CD4-positive, alpha-beta T cell treated with Interleukin-4 for 1 hour (primary cell): Measurements from ENCODE around the gene UBASH3B.

ENCODE experiments used
- DNase-seq, 2 donors: peaks; one replicate each; pipeline ENCODE4 v3.0.0-alpha.2; 2020 to 2022

The UBASH3B gene

GRCh38 chr11:122789907-122790306, 134.4 kb downstream of the UBASH3B start:
- no peak for DNase-seq

GRCh38 chr11:122791411-122791810, 135.9 kb downstream of the UBASH3B start:
- no peak for DNase-seq

- DNase-seq, result no peak
Observed at GRCh38 chr11:122791836-122792235, 136.3 kb downstream of the UBASH3B start.

GRCh38 chr11:122793515-122793914, 138.0 kb downstream of the UBASH3B start:
- DNase-seq, result no peak

GRCh38 chr11:122795307-122795706, 139.8 kb downstream of the UBASH3B start:
- no peak for DNase-seq

GRCh38 chr11:122796128-122796717, 140.7 kb downstream of the UBASH3B start:
- DNase-seq, result peak; percentile 68 to 69

GRCh38 chr11:122797651-122798050, 142.1 kb downstream of the UBASH3B start:
- no peak for DNase-seq

GRCh38 chr11:122799406-122800105, 144.0 kb downstream of the UBASH3B start:
- no peak for DNase-seq

GRCh38 chr11:122802876-122803275, 147.4 kb downstream of the UBASH3B start:
- no peak for DNase-seq

- DNase-seq, result no peak
Observed at GRCh38 chr11:122803306-122803705, 147.8 kb downstream of the UBASH3B start.

- no peak for DNase-seq
Observed at GRCh38 chr11:122803716-122804115, 148.2 kb downstream of the UBASH3B start.

- DNase-seq, result no peak
Observed at GRCh38 chr11:122804161-122804560, 148.6 kb downstream of the UBASH3B start.

GRCh38 chr11:122804796-122805195, 149.3 kb downstream of the UBASH3B start:
- no peak for DNase-seq

GRCh38 chr11:122807731-122808477, 152.4 kb downstream of the UBASH3B start:
- no peak for DNase-seq

- DNase-seq, result no peak
Observed at GRCh38 chr11:122808478-122808869, 153.0 kb downstream of the UBASH3B start.

GRCh38 chr11:122809866-122810265, 154.3 kb downstream of the UBASH3B start:
- no peak for DNase-seq

- no peak for DNase-seq
Observed at GRCh38 chr11:122811721-122812120, 156.2 kb downstream of the UBASH3B start.

GRCh38 chr11:122812638-122813037, 157.1 kb downstream of the UBASH3B start:
- DNase-seq, result no peak

GRCh38 chr11:122813176-122813893, 157.8 kb downstream of the UBASH3B start:
- DNase-seq, result no peak

- no peak for DNase-seq
Observed at GRCh38 chr11:122813894-122814270, 158.4 kb downstream of the UBASH3B start.

GRCh38 chr11:122814401-122814800, 158.9 kb downstream of the UBASH3B start:
- peak; percentile 17 to 29 for DNase-seq

GRCh38 chr11:122815900-122816299, 160.4 kb downstream of the UBASH3B start:
- DNase-seq, result no peak

GRCh38 chr11:122816761-122817520, 161.4 kb downstream of the UBASH3B start:
- no peak for DNase-seq
